Measurements from ENCODE around the gene STX18. TPM values are rescaled to one million over a fixed set of nuclear protein-coding genes. Genes with fewer than 3 reads are reported as not detected.

STX18 gene
- total RNA-seq, 3 donors from 2014 or later (not counting 1 experiment from before 2014, with no cell fraction given): 23.1 to 32.8 (median 29.0) TPM

DNA sequence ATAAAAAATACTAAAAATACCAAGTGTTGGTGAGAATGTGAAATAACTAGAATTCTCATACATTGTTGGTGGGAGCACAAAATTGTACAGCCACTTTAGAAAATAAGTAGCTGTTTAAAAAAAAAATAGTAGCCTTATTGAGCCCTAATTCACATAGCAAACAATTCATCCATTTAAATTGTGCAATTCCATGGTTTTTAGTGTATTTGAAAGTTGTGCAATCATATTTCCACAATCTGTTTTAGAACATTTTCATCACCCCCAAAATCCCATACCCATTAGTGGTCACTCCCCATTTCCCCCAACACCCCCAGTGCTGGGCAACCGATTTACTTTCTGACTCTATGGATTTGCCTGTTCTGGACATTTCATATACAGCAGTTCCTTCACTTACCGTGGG lies 37.1 kb downstream of the STX18 start:
- ATAC-seq: no peak
- H3K4me3 Mint-ChIP-seq: no peak overlapping the region

DNA sequence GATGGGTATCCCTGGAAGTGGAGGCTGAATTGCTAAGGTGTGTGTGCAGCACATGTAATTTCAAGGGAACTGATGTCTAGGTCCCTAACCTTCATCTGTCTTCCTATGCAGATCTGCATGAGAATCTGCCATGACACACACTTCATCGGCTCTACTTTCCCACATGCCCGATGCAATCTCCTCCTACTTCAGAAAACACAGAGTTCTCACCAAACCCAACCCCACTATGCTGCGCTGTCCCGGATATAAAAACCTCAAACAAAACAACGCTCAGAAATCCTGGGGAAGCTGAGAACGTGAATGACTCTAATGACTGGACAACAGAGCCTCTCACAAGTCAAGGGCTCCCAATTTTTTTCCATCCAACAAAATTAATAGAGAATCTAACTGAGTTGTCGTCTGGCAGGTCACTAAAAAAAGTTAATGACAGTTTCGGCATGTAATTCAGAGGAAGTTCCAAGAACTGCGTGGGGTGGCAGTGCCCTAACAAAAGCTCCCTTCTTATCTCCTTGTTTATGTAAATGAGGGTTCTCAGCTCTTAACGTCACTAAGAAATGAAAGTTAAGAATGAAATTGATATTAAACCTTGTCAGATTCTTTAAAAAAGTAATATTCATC lies 39.0 kb downstream of the STX18 start:
- Histone ChIP-seq H3K36me3 (ENCODE audit: control insufficient read depth, insufficient read depth, low read length) (no peaks in the 10 kb centered on the region), H3K27ac (ENCODE audit: low read length) (peak overlapping the region; percentile 24), H3K4me1 (ENCODE audit: control insufficient read depth, insufficient read depth, low read length) (no peaks in the 10 kb centered on the region), H3K4me3 (ENCODE audit: low read length) (peak overlapping the region; percentile 12), H3K27me3 (ENCODE audit: control insufficient read depth, insufficient read depth, low read length) (no peaks in the 10 kb centered on the region), H3K9me3 (ENCODE audit: control insufficient read depth, insufficient read depth, low read length) (no peaks in the 10 kb centered on the region)
- Mint-ChIP-seq H3K36me3 (no peaks in the 10 kb centered on the region), H3K9me3 (no peaks in the 10 kb centered on the region), H3K4me3 (peak overlapping the region; percentile 63), H3K27me3 (ENCODE audit: low read depth in 2 of 2) (no peaks in the 10 kb centered on the region), H3K27ac (peak overlapping the region; percentile 7 to 90), H3K4me1 (peaks cover 13 to 34% of the 10 kb centered on the region in 2 donors)
- TF ChIP-seq, protein P1, sequence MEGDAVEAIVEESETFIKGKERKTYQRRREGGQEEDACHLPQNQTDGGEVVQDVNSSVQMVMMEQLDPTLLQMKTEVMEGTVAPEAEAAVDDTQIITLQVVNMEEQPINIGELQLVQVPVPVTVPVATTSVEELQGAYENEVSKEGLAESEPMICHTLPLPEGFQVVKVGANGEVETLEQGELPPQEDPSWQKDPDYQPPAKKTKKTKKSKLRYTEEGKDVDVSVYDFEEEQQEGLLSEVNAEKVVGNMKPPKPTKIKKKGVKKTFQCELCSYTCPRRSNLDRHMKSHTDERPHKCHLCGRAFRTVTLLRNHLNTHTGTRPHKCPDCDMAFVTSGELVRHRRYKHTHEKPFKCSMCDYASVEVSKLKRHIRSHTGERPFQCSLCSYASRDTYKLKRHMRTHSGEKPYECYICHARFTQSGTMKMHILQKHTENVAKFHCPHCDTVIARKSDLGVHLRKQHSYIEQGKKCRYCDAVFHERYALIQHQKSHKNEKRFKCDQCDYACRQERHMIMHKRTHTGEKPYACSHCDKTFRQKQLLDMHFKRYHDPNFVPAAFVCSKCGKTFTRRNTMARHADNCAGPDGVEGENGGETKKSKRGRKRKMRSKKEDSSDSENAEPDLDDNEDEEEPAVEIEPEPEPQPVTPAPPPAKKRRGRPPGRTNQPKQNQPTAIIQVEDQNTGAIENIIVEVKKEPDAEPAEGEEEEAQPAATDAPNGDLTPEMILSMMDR (IDR thresholded peaks at IDR 0.05): no peak
- ATAC-seq (peak; percentile 48 to 87 (median 81)), DNase-seq (peak in 1 of 2 donors; percentile 47)
- intact Hi-C loops (cut with micrococcal nuclease): no loop called here
- WGBS (ENCODE audit: insufficient coverage): 41% methylated on average over 8 of the region's 10 CpGs

More for the DNA sequence above, 37.1 kb downstream of the STX18 start:
- Histone ChIP-seq H3K4me3 (ENCODE audit: low read length) (no peak overlapping the region), H3K27me3 (ENCODE audit: control insufficient read depth, insufficient read depth, low read length) (no peaks in the 10 kb centered on the region), H3K4me1 (ENCODE audit: control insufficient read depth, insufficient read depth, low read length) (no peaks in the 10 kb centered on the region), H3K27ac (ENCODE audit: low read length) (no peak overlapping the region), H3K36me3 (ENCODE audit: control insufficient read depth, insufficient read depth, low read length) (no peaks in the 10 kb centered on the region), H3K9me3 (ENCODE audit: control insufficient read depth, insufficient read depth, low read length) (no peaks in the 10 kb centered on the region)
- H3K27me3 Mint-ChIP-seq (ENCODE audit: low read depth in 2 of 2): no peaks in the 10 kb centered on the region
- no peaks in the 10 kb centered on the region for H3K9me3 Mint-ChIP-seq
- peaks cover 9 to 26% of the 10 kb centered on the region in 2 donors for H3K4me1 Mint-ChIP-seq
- H3K27ac Mint-ChIP-seq: no peak overlapping the region
- no peak for DNase-seq
- TF ChIP-seq, protein P1 (IDR thresholded peaks at IDR 0.05): no peak
- 100% methylated on average over 1 of the region's 2 CpGs for WGBS (ENCODE audit: insufficient coverage)
- no peaks in the 10 kb centered on the region for H3K36me3 Mint-ChIP-seq
- intact Hi-C loops (cut with micrococcal nuclease): no loop called here

DNA sequence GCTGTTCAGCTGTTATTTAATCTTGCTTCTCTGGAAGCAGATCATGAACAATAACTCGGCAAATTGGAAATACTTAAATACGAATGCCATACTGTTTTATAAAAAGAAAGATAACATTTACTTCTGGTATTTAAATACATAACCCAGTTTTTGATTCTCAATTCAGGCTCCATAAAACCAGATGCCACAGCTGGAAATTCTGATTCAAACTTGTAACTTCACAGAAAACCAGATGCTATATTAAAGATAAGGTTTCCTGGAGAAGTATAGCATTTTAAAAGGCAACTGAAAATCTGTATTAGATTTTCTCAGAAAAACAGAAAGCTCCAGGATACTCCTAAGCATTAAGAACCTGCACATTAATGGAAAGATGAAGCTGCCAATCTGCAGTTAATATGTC lies 40.2 kb downstream of the STX18 start:
- DNase-seq: no peak
- no peaks in the 10 kb centered on the region for H3K36me3 Mint-ChIP-seq
- H3K4me3 Mint-ChIP-seq: no peak overlapping the region
- H3K4me1 ChIP-seq (ENCODE audit: control insufficient read depth, insufficient read depth, low read length): no peaks in the 10 kb centered on the region
- H3K9me3 ChIP-seq (ENCODE audit: control insufficient read depth, insufficient read depth, low read length): no peaks in the 10 kb centered on the region
- no peak overlapping the region for H3K27ac ChIP-seq (ENCODE audit: low read length)
- no peak overlapping the region for H3K27ac Mint-ChIP-seq
- no peaks in the 10 kb centered on the region for H3K36me3 ChIP-seq (ENCODE audit: control insufficient read depth, insufficient read depth, low read length)
- ATAC-seq: no peak
- WGBS (ENCODE audit: insufficient coverage): no CpG with 5 or more reads among the region's 2 CpGs
- no peak overlapping the region for H3K4me3 ChIP-seq (ENCODE audit: low read length)
- no peaks in the 10 kb centered on the region for H3K27me3 Mint-ChIP-seq (ENCODE audit: low read depth in 2 of 2)
- intact Hi-C loops (cut with micrococcal nuclease): no loop called here
- H3K27me3 ChIP-seq (ENCODE audit: control insufficient read depth, insufficient read depth, low read length): no peaks in the 10 kb centered on the region
- H3K9me3 Mint-ChIP-seq: no peaks in the 10 kb centered on the region
- TF ChIP-seq, protein P1 (IDR thresholded peaks at IDR 0.05): no peak
- peaks cover 13 to 37% of the 10 kb centered on the region in 2 donors for H3K4me1 Mint-ChIP-seq
